ENCODE results near the gene RNU5D-1. TPM values are rescaled to one million over a fixed set of nuclear protein-coding genes. Genes with fewer than 3 reads are reported as not detected.
"Not testable (repeated sequence)": the region's sequence is repeated elsewhere in the genome, so short reads cannot be mapped to it uniquely, and the experiment has no call there.

The RNU5D-1 gene
- total RNA-seq, 2 donors from 2014 or later, result not detected

DNA sequence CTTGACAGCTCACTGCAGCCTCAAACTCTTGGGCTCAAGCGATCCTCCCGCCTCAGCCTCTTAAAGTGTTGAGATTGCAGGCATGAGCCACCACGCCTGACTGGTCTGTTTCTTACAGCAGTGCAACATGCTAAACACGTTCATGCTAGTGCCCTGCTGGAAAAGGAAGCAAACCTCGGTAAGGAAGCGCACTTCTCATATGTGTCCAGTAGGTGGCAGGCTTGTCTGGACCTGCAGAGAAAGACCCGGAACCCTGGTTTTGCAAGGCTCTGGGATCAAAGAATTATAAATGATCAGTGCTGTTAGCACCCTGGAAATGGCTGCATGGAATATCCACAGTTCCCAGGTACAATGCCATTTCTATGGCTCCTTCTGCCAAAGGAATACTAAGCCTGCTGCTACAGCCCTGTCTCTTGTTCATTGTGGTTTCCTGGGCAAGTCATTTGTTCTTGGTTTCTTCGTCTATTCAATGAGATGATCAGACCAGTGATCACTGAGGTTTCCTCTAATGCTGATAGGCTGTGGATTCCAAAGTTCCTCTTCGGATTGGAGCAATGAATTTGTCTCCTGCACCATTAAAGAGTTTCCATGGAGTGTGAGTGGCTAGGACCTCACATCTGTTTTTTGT is 15.9 kb downstream of the RNU5D-1 start:
- peak overlapping the region in 1 of 2 donors; percentile 33 for H3K27ac Mint-ChIP-seq

DNA sequence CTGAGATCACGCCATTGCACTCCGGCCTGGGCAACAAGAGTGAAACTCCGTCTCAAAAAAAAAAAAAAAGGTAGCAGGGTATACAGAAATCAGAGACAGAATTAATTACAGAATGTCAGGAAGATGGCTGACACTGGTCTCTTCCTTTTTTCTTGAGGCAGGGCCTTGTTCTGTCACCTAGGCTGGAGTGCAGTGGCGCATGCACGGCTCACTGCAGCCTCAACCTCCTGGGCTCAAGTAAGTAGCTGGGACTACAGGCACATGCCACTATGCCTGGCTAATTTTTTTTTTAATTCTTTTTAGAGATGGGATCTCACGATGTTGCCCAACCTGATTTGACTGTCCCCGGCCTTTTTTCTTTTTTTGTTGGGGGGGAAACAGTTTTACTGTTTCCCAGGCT is 16.4 kb downstream of the RNU5D-1 start:
- H3K27ac Mint-ChIP-seq, result peak overlapping the region in 1 of 2 donors; percentile 33
- H3K9me3 Mint-ChIP-seq, result no peaks in the 10 kb centered on the region
- peak in 1 of 2 donors; percentile 5 for ATAC-seq
- no peaks in the 10 kb centered on the region for H3K36me3 Mint-ChIP-seq
- DNase-seq (ENCODE audit: low spot score in 2 of 2), result no peak

More for the DNA sequence above, 15.9 kb downstream of the RNU5D-1 start:
- H3K36me3 Mint-ChIP-seq, result no peaks in the 10 kb centered on the region
- H3K9me3 Mint-ChIP-seq, result no peaks in the 10 kb centered on the region
- ATAC-seq (peak; percentile 69 to 84), DNase-seq (ENCODE audit: low spot score in 2 of 2) (peak; percentile 71 to 78)

DNA sequence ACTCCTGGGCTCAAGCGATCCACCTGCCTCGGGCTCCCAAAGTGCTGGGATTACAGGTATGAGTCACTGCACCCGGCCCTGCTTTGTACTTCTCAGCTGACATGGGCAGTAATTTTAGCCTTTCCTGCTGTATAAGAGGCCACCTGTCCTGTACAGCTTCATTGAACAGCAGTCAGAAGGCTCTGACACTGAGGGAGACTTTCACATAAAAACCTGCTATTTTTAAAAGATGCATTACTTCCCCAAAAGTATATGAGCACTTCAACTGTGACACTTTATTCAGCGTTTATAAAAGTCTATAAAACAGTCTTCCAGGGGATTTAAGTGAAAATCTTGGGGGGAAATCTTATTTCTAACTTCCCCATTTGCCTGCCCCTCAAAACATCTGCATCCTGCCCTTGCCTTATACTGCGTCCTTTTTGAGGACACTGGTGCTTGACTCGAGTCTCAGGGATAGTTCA is 17.6 kb downstream of the RNU5D-1 start:
- no peak for ATAC-seq
- H3K27ac Mint-ChIP-seq, result no peak overlapping the region

DNA sequence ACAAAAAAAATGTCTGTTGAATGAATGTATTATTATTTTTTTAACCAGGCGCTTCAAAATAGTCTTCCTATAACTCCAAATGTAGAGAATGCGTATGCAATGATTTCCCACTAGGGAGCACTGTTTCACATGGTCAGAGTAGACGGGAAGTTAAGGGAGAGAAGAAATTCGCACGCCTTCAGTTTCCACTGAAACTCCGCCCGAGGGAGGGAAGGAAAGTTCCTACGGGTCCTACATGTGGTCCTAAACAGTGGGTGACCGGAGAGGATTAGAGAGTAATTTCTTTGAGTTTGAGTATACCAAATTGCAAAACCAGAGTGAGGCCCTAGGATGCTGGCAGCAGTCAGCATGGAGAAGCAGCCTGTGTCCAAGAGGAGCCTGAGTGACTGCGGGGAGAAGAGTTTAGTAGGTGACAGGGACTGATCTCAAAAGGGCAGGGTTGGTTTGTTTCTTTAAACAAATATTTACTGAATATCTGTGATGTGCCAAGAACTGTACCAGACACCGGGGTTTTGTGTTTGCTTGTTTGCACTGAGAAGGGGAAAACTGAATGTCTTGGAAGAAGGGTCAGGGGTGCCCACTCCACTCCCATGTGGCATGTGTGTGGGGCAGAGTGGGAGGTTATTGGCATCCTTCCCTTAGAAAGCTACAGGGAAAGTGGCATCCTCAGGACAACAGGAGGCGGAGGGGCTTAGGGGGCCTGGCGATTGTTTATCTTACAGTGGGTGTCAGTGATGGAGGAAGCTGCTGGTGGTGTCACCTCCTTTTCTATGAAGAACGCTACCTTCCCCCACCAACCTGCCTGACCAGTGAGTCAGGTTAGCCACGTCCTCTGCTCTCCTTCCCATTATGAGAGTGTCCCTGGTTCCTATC is 22.8 kb downstream of the RNU5D-1 start:
- no peaks in the 10 kb centered on the region for H3K9me3 Mint-ChIP-seq
- ATAC-seq (peak; percentile 76 to 78), DNase-seq (ENCODE audit: low spot score in 2 of 2) (no peak)
- no peaks in the 10 kb centered on the region for H3K36me3 Mint-ChIP-seq
- peak overlapping the region; percentile 1 to 77 for H3K27ac Mint-ChIP-seq

More for the DNA sequence above, 17.6 kb downstream of the RNU5D-1 start:
- Mint-ChIP-seq H3K36me3 (no peaks in the 10 kb centered on the region), H3K9me3 (no peaks in the 10 kb centered on the region)
- DNase-seq (ENCODE audit: low spot score in 2 of 2), result no peak

DNA sequence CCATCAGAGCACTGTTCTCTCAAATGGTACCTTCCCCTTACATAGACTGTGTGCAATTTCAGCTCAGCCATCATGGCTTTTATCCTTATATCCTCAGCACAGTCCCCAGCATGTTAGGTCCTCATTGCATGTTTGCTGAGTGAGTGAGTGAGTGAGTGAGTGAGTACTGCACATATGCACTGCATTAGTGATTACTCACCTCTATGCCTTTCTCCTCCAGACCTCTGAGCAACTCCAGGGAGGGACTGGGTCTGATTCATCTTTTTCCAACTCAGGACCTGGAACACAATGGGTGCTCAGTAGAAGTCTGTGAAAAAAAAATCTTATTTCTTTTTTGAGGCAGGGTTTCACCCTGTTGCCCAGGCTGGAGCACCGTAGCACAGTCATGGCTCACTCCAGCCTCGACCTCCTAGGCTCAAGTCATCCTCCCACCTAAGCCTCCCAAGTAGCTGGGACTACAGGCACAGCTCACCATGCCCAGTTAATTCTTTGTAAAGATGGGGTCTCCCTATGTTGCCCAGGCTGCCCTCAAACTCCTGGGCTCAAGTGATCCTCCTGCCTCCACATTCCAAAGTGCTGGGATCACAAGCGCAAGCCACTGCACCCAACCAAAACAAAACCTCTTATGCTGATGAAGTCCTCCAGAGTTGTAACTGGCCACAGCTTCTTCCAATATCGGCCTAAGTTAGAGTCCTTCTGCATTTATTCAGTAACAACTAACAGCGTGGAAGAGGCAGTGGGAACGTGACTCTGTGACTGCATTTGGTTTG is 23.7 kb downstream of the RNU5D-1 start:
- H3K27ac Mint-ChIP-seq, result peak overlapping the region in 1 of 2 donors; percentile 77
- H3K9me3 Mint-ChIP-seq, result no peaks in the 10 kb centered on the region
- ATAC-seq (peak; percentile 38), DNase-seq (ENCODE audit: low spot score in 2 of 2) (no peak)
- H3K36me3 Mint-ChIP-seq, result no peaks in the 10 kb centered on the region

DNA sequence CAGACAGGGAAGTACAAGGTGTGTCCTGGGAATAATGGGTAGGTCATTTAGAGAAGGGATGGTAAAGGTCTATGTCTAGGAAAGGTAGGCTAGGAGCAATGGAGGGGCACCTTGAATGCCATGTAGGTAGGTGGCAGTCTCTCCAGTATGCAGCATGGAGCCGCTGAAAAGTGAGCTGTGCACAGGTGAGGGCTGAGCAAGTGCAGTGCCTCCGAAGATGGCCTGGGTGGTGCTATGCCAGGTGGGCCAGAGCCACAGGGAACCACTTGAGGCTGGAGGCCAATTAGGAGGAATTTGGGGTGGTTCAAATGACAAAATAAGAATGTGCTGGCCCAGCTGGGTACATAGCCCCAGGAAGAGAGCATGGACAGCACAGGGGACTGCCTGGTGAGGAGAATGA is 25.0 kb downstream of the RNU5D-1 start:
- Mint-ChIP-seq H3K9me3 (no peaks in the 10 kb centered on the region), H3K36me3 (no peaks in the 10 kb centered on the region), H3K27ac (no peak overlapping the region)
- ATAC-seq (no peak), DNase-seq (ENCODE audit: low spot score in 2 of 2) (no peak)

DNA sequence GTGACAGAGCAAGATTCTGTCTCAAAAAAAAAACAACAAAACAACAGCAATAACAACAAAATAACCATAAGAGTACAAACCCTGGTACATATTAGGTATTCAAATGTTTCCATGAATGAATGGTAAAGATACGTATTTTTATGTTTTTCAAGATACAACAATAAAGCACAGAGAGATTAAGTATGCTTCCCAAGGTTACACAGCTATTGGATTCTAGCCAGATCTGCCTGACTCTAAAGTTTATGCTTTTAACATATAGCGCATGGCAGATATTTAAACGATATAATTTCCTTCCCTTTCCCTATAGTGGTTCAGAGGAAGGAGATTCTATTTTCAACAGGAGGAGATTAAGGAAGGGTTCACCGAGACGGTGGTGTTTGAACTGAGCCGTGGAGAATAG is 25.5 kb downstream of the RNU5D-1 start:
- DNase-seq (ENCODE audit: low spot score in 2 of 2) (no peak), ATAC-seq (no peak)
- Mint-ChIP-seq H3K27ac (no peak overlapping the region), H3K36me3 (no peaks in the 10 kb centered on the region), H3K9me3 (no peaks in the 10 kb centered on the region)

DNA sequence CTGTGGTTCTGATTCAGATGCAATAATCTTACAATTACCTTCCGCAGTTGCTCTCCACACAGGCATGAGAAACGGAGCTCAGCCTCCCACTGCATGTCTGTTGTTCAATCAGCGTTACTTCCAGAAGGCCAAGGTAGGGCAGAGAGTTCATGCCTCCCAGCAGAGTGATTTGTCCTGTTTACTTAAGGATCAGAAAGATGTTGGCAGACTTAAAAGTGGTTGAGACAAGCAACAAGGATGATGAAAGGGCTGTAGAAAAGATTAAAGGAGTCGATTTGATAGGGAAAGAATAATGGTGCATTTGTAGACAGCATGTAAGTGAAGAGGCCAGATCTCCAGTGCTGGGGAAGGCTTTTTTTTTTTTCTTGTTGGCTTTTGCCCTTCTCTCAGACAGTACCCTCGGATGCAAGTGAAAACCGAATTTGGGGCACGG is 29.8 kb downstream of the RNU5D-1 start:
- Mint-ChIP-seq H3K27ac (no peak overlapping the region), H3K9me3 (no peaks in the 10 kb centered on the region), H3K36me3 (no peaks in the 10 kb centered on the region)
- ATAC-seq, result no peak
- no peak for DNase-seq (ENCODE audit: low spot score in 2 of 2)

DNA sequence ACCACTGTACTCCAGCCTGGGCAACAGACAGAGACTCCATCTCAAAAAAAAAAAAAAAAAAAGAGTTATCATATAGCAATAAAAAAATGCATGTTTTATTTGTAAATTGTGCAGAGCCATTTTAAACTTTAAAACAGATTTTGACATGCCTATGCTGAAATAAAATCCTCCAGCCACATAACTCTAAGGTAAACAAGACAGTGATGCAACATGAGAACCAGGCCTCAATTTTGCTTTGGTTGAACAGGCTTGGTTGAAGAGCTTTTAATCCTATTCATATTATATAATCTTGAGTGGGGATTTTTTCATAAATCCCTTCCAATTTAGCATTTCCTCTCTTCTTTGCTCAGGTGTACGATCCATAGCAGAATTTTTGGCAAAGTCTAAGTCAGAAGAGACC is 30.4 kb downstream of the RNU5D-1 start:
- no peaks in the 10 kb centered on the region for H3K9me3 Mint-ChIP-seq
- no peak for DNase-seq (ENCODE audit: low spot score in 2 of 2)
- H3K36me3 Mint-ChIP-seq, result no peaks in the 10 kb centered on the region
- no peak overlapping the region for H3K27ac Mint-ChIP-seq
- no peak for ATAC-seq

DNA sequence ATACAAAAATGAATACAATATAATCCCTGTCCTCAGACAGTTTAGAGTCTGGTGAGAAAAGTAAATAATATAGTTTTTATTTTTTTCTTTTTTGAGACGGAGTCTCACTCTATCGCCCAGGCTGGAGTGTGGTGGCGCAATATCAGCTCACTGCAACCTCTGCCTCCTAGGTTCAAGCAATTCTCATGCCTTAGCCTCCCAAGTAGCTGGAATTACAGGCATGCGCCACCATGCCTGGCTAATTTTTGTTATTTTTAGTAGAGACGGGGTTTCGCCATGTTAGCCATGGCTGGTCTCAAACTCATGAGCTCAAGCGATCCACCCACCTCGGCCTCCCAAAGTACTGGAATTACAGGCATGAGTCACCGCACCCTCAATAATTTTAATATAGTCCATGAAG is 31.6 kb downstream of the RNU5D-1 start:
- ATAC-seq; DNase-seq (ENCODE audit: low spot score in 2 of 2); H3K9me3 Mint-ChIP-seq; H3K36me3 Mint-ChIP-seq; H3K27ac Mint-ChIP-seq: not testable (repeated sequence)

DNA sequence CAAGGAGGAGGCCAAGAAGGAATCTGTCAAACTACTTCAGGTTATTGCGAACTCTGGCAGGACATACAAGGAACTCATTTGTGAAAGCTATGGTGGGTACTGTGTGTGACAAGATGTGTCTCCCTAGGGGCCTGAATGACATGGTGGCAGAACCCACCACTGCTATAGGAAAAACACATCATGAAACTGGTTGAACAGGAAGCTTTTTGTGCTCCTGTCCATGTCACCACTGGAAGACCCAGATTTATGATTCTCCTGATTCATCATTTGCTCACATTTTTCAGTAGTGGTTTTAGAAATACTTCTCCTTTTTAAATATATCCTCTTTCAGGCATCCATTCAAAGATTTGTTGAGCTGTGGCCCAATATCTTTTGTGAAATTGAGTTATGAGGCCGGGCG is 32.8 kb downstream of the RNU5D-1 start:
- ATAC-seq (no peak), DNase-seq (ENCODE audit: low spot score in 2 of 2) (no peak)
- no peak overlapping the region for H3K27ac Mint-ChIP-seq

DNA sequence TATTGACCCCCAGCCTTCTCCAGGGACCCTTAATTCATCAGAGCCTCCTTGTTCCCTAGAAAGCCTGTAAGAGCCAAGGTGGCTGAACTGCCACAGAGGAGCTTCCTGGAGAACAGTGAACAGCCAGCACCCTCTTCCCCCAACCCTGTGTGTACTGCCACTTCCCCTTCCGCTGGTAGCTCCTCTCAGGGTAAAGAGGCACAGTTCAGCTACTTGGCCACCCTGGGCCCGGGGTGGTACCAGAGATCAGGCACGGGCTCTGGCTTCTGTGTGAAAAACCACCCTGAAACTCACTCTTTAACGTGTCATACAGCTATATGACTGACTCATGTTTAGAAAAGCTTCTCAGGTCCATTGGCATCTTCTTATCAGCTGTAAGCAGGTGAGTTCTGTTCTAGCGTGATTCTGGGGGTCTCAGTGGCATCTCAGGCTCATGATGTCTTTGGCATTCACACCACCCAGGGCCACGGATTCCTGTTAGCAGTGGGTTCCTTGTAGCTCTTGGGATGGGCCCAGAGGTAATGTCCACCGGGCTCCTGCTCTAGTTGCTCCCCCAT is 34.1 kb downstream of the RNU5D-1 start:
- ATAC-seq (peak; percentile 80 to 89), DNase-seq (ENCODE audit: low spot score in 2 of 2) (no peak)
- H3K27ac Mint-ChIP-seq, result peak overlapping the region; percentile 41 to 55
- no peaks in the 10 kb centered on the region for H3K36me3 Mint-ChIP-seq
- no peaks in the 10 kb centered on the region for H3K9me3 Mint-ChIP-seq

More for the DNA sequence above, 32.8 kb downstream of the RNU5D-1 start:
- Mint-ChIP-seq H3K36me3 (no peaks in the 10 kb centered on the region), H3K9me3 (no peaks in the 10 kb centered on the region)

DNA sequence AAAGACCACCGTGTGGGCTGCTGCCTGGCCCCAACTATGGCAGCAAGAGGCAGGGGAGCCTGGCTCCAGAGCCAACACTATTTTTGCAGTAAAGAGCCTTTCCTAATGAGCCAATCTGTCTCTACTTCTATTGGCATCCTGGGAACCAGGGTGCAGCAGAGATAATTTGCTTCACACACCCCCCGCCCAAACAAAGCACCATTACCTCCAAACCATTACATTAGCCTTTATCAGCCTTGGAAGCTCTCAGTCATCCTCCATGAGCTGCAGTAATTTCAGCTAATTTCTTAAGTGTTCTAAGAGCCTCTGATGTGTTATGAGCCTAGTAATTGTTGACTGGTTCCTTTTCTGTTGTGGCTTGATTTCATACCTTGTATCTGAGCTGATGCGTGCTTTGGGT is 34.9 kb downstream of the RNU5D-1 start:
- ATAC-seq, result no peak
- no peak for DNase-seq (ENCODE audit: low spot score in 2 of 2)
- Mint-ChIP-seq H3K9me3 (no peaks in the 10 kb centered on the region), H3K27ac (peak overlapping the region in 1 of 2 donors; percentile 41), H3K36me3 (no peaks in the 10 kb centered on the region)

DNA sequence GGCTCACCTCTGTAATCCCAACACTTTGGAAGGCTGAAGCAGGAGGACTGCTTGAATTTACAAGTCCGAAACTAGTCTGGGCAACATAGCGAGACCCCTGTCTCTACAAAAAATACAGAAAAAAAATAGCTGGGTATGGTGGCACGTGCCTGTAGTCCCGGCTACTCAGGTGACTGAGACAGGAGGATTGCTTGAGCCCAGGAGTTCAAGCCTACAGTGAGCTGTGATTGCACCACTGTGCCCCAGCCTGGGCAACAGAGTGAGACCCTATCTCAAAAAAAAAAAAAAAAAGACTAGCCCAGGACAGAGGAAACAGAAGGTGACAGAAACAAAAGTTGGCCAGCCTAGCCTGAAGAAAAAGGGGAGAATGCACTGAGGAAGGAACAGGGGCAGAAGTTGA is 35.3 kb downstream of the RNU5D-1 start:
- H3K27ac Mint-ChIP-seq, result no peak overlapping the region
- ATAC-seq (no peak), DNase-seq (ENCODE audit: low spot score in 2 of 2) (no peak)
- no peaks in the 10 kb centered on the region for H3K9me3 Mint-ChIP-seq
- H3K36me3 Mint-ChIP-seq, result no peaks in the 10 kb centered on the region

DNA sequence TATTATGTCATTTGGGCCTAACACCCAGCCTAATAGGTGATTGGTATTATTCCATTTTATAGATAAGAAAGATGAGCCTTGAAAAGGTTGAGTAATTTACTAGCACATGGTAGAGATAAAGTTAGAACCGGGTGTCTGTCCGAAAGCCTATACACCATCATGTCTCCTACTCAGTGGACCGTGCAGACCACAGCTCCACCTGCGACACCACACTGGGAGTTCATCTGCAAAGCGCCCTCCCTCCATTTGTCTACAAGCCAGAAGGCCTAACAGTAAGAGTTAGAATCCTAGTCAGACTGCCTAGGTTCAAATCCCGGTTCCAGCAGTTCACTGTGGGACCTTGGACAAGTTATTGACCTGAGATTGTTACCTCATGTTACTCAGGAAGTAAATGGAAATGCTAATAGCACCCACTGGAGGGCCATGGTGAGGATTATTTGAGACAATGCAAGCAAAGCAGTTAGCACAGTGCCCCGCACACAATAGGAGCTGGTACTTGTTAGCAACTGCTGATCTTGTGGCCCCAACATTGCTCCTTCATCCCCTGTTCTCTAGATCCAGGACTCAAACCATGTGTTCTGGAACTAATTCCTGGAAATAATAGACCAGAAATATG is 36.0 kb downstream of the RNU5D-1 start:
- ATAC-seq, result no peak

DNA sequence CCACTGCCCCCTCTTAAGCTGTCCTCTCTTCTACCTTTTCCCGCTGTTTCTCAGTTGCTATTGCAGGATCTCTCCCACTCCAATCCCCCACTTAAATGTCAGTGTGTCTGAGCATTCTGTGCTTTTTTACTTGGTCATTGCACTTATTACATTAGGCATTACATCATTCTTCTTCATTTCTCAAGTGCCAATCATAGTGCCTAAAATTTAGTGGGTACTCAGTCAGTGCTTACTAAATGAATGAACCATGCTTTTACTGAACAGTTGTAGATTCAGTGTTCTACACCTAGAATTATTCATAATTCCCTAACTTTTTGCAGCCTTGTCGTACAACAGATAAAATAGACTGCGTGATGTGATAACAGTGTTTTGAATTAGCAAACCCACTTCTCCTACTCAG is 37.1 kb downstream of the RNU5D-1 start:
- no peak for DNase-seq (ENCODE audit: low spot score in 2 of 2)
- Mint-ChIP-seq H3K27ac (no peak overlapping the region), H3K36me3 (no peaks in the 10 kb centered on the region), H3K9me3 (no peaks in the 10 kb centered on the region)
- ATAC-seq, result no peak

More for the DNA sequence above, 36.0 kb downstream of the RNU5D-1 start:
- H3K9me3 Mint-ChIP-seq, result no peaks in the 10 kb centered on the region
- H3K36me3 Mint-ChIP-seq, result no peaks in the 10 kb centered on the region
- DNase-seq (ENCODE audit: low spot score in 2 of 2), result no peak
- H3K27ac Mint-ChIP-seq, result no peak overlapping the region

All from activated naive CD4-positive, alpha-beta T cell treated with anti-CD3 and anti-CD28 coated beads, Interleukin-2, amount 50 U/mL, for 72 hours (primary cell).